ENCODE results near the gene TADA3.

TADA3 gene, protein sequence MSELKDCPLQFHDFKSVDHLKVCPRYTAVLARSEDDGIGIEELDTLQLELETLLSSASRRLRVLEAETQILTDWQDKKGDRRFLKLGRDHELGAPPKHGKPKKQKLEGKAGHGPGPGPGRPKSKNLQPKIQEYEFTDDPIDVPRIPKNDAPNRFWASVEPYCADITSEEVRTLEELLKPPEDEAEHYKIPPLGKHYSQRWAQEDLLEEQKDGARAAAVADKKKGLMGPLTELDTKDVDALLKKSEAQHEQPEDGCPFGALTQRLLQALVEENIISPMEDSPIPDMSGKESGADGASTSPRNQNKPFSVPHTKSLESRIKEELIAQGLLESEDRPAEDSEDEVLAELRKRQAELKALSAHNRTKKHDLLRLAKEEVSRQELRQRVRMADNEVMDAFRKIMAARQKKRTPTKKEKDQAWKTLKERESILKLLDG

DNA sequence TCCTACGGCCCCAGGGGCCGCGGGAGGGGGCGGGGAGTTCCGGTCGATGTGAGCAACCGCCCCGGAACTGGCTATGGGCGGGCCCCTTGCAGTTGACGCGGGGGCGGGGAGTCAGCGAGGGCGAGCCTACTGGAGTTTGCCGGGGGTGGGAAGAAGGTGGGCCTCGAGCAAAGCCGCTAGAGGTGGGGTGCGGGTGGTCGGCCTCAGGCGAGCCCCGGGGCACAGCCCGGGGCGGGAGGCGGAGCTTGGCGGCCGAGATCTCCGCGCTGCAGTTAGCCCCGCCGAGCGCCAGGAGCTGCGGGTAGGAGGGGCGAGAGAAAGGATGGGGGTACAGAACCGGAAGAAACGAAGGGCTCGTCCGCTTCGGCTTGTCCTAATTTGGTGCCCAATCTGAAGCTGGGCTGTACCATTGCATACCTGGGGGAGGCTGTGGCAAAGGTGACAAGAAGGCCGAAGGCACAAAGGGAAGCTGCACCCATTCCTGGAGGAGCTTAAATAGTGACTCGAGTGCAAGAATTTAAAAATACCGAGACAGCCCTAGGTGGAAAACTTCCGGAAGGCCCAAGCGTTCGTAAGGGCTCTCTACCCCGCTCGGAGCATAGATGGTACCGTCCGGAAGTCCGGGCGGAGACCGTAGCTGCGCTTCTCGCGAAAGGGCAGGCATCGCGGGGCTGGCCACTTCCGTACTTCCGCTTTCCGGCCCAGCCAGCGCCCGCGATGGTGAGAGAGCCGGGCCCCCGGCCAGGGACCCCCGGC, at the start of gene TADA3, which contains the start of gene ARPC4:
Gene TADA3 (minus strand): TSS at position 69 of the 756 bp plus-strand sequence. CDS start 1,007 bp downstream, outside the sequence.
Gene ARPC4 (plus strand): TSS at position 678 of the 756 bp plus-strand sequence. CDS start 40 bp downstream, at position 718.
- DNase-seq = peak; percentile 92 to 94

DNA sequence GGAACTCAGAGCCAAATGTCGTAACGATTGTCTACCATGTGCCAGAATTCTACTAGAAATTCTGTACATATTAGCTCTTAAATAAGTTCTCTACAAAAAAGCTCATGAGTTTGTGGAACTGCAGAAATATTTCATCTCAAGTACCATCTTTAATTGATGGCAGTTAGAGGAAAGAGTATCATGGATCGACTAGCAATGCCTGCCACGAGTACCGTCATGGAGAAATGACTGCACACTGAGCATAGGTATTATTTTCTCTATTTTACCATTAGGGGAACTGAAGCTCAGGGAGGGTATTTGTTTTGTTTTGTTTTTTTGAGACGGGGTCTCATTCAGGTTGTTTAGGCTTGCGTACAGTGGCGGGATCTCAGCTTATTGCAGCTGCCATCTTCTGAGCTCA, 48.7 kb upstream of the TADA3 start:
- no peak for DNase-seq

DNA sequence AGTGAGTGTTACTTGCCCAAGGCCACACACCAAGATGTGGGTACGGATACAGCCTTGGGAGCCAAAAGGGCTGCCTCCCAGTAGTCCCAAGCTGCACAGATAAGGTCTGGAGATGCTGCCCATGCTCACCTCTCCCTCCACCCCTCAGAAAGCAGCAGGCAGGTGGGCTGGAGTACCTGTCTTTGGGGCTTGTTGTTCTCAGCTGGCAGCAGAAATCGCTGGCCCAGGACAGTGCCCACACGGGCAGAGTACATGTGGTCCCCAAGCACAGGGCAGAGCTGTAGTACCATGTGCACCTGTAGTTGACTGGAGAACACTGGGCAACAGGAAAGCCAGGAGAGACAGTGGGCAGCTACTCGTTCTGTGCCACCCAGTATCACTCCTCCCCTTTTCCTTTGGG, 46.6 kb upstream of the TADA3 start:
- DNase-seq = no peak

DNA sequence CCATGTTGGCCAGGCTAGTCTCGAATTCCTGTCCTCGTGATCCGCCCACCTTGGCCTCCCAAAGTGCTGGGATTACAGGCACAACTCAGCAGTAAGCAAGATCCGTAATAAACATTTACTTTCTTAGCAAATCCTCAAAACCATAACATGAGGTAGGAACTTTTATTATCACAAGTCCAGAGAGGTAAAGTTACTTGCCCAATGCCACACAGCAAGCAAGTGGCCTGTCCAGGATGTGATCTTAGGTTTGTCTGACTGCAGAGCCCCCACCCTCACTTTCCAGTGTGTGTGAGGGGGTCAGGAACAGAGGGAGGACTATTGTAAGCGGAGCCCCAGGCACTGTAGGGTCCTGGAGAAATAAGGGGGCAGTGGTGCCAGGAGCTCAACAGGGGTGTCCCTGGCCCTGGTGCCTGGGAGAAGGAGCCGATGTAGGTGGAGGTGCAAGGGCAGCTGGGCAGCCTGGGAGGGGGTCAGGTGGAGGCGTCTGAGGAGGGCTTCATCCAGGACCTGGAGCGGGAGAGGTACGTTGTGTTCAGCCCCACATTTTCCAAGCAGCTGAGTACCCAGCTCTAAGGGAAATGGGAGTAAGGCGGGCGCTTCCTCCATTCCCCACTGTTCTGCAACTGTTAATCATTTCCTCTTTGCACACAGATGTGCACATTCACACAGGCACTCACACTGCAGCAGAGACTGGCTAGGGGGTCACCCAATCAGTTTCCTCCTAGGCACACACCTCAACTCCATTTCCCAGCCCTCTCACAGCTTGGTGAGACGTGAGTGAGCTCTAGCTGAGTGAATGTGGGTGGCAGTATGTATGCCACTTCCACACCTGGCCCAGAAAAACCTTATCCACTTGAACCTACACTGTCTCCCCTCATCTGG, 45.7 kb upstream of the TADA3 start:
- DNase-seq = no peak

GRCh38 chr3:9834520-9835380, 42.5 kb upstream of the TADA3 start:
- DNase-seq = no peak

DNA sequence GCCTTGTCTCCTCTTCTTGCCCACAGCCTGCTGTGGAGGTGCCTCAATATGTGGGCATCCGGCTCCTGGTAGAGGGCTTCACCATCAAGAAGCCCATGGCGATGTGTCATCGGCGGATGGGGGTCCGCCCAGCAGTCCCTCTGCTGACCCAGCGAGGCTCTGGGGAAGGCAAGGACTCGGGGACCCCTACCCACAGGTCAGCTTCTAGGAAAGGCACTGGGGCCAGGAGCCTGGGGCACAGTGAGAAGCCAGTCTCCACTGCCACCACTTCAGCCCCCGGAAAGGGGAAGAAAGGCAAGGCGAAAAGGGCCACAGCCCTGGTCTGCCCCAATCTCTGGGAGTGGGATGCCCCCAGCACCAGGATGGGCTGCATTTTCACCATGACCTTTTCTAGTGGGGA, 40.8 kb upstream of the TADA3 start:
- DNase-seq = no peak

- no peak for DNase-seq
Measured at GRCh38 chr3:9831253-9831652, 39.0 kb upstream of the TADA3 start.

GRCh38 chr3:9828801-9829755, 36.8 kb upstream of the TADA3 start:
- DNase-seq = no peak

DNA sequence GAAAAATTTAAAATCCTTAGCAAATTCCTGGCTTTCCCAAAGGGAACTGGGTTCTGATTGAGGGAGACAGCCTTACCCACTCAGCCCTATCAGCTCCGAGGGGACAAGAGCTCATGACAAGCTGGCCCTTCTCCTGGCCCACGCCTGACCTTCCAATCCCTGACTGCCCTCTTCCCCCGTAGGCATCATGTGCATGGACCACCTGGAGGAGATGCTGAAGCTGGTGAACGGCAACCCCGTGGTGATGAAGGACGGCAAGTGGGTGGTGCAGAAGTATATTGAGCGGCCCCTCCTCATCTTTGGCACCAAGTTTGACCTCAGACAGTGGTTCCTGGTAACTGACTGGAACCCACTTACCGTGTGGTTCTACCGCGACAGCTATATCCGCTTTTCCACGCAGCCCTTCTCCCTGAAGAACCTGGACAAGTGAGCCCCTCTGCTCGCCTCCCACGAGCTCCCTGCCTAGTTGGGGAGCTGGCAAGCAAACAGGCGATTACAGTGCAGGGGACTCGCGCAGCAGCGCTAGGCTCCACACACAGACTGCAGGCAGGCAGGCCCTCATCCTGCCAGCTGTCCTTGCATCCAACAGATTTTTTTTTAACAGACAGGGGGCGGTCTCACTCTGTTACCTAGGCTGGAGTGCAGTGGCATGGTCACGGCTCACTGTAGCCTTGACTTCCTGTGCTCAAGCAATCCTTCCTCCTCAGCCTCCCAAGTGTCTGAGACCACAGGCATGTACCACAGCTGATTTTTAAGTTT, 34.7 kb upstream of the TADA3 start:
- DNase-seq = peak in 1 of 2 donors; percentile 30

- no peak for DNase-seq
Measured at GRCh38 chr3:9825451-9826040, 33.3 kb upstream of the TADA3 start.

- no peak for DNase-seq
Measured at GRCh38 chr3:9820946-9821345, 28.7 kb upstream of the TADA3 start.

GRCh38 chr3:9820543-9820942, 28.3 kb upstream of the TADA3 start:
- no peak for DNase-seq

DNA sequence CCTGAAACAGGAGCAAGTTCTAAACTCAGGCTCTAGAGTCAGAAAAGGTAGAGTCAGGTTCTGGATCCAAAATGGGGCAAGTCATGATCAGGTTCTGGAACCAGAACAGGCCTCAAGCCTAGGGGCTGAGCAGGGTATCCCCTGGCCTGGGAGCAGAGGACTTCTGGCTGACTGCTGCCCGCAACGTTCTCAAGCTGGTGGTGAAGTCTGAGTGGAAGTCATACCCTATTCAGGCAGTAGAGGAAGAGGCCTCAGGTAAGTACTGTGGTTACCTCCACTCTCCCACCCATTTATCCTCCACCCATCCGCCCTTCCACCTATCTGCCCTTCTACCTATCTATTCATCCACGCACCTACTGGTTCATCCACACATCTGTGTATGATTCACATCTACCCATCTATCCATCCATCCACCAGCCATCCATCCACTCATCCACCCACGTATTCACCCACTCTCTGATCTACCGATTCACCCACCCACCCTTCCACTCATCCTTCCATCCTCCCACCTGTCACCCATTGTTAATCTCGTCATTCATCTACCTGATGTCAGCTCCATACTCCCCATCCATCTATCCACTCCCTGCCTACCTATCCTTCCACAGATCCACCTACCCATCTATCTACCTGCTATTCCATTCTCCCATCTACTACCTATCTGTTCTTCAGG, 26.5 kb upstream of the TADA3 start:
- DNase-seq = no peak

DNA sequence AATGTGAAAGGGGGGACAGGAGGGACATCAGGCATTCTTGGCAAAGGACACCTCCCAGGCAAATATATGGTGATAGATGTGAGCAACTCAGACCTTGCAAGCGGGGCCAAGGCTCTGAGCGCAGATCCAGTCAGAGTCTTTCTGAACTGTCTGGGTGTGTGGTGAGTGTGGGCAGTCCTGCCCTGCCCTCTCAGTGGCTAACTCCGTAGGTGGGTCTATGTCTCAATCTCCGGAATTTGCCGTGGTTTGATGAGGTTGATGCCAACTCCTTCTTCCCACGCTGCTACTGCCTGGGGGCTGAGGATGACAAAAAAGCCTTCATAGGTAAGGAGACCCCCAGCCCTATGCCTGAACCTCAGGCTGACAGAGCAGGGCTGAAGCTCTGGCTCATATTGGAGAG, 25.2 kb upstream of the TADA3 start:
- DNase-seq = no peak

DNA sequence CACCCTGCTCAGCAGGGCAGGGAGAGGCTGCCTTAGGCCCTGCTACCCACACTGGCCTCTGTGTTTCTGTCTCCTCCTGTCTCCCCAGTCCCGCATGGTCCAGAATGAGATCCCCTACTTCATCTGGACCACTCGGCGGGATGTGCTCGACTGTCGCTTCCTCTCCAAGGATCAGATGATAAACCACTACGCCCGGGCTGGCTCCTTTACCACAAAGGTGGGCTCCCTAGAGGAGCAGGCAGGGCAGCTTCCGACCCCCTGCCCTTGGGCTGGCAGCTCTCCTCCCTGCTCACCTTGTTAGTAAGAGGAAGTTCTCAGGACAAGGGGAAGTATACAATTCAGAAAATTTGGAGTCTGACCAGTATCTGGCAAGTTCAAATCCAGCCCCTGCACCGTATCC, 23.7 kb upstream of the TADA3 start:
- DNase-seq = no peak

GRCh38 chr3:9812870-9813483, 20.7 kb upstream of the TADA3 start:
- no peak for DNase-seq

GRCh38 chr3:9810846-9811245, 18.6 kb upstream of the TADA3 start:
- no peak for DNase-seq

GRCh38 chr3:9810433-9810770, 18.1 kb upstream of the TADA3 start:
- DNase-seq = no peak

All from CD4-positive, alpha-beta T cell treated with Interleukin-4 for 1 hour (primary cell).